Parathyroid adenoma (tissue), 2 donors: Measurements from ENCODE around the gene SLC39A9.

Experiments used
- H2AFZ ChIP-seq: fragments of 300-600 bp; sonication (generic); one replicate; pipeline ENCODE4 v1.7.0; 2017; ENCODE audit warnings: antibody characterized with exemption, mild to moderate bottlenecking
- H3K27ac ChIP-seq: fragments of 300-600 bp; sonication (generic); one replicate; pipeline ENCODE4 v1.7.0; 2017
- H3K27me3 ChIP-seq: fragments of 300-600 bp; sonication (generic); one replicate; pipeline ENCODE4 v1.7.0; 2017; ENCODE audit warnings: low read length; ENCODE audit not compliant: control insufficient read depth, insufficient read depth
- H3K36me3 ChIP-seq: fragments of 300-600 bp; sonication (generic); one replicate; pipeline ENCODE4 v1.7.0; 2017; ENCODE audit warnings: low read length; ENCODE audit not compliant: control insufficient read depth, insufficient read depth
- H3K4me1 ChIP-seq: fragments of 300-600 bp; sonication (generic); one replicate; pipeline ENCODE4 v1.7.0; 2017; ENCODE audit warnings: control low read depth
- H3K4me2 ChIP-seq: fragments of 300-600 bp; sonication (generic); one replicate; pipeline ENCODE4 v1.7.0; 2017; ENCODE audit warnings: low read length
- H3K4me3 ChIP-seq: fragments of 300-600 bp; sonication (generic); one replicate; pipeline ENCODE4 v1.7.0; 2017; ENCODE audit warnings: low read depth, low read length
- H3K79me2 ChIP-seq: fragments of 300-600 bp; sonication (generic); one replicate; pipeline ENCODE4 v1.7.0; 2017; ENCODE audit warnings: control low read depth
- H3K9ac ChIP-seq: fragments of 300-600 bp; sonication (generic); one replicate; pipeline ENCODE4 v1.7.0; 2017; ENCODE audit warnings: mild to moderate bottlenecking
- H3K9me3 ChIP-seq: fragments of 300-600 bp; sonication (generic); one replicate; pipeline ENCODE4 v1.7.0; 2017; ENCODE audit warnings: low read length; ENCODE audit not compliant: control insufficient read depth
- TF ChIP-seq, protein P1 (sequence below): fragments of 300-600 bp; sonication (generic); IDR thresholded peaks from one replicate; pipeline ENCODE4 v1.7.0; 2017; ENCODE audit warnings: antibody characterized with exemption, mild to moderate bottlenecking
- donor health status: primary hyperparathyroidism.

Gene SLC39A9

GRCh38 chr14:69443296-69443805 lies 44.9 kb downstream of the SLC39A9 start:
- TF ChIP-seq, protein P1, sequence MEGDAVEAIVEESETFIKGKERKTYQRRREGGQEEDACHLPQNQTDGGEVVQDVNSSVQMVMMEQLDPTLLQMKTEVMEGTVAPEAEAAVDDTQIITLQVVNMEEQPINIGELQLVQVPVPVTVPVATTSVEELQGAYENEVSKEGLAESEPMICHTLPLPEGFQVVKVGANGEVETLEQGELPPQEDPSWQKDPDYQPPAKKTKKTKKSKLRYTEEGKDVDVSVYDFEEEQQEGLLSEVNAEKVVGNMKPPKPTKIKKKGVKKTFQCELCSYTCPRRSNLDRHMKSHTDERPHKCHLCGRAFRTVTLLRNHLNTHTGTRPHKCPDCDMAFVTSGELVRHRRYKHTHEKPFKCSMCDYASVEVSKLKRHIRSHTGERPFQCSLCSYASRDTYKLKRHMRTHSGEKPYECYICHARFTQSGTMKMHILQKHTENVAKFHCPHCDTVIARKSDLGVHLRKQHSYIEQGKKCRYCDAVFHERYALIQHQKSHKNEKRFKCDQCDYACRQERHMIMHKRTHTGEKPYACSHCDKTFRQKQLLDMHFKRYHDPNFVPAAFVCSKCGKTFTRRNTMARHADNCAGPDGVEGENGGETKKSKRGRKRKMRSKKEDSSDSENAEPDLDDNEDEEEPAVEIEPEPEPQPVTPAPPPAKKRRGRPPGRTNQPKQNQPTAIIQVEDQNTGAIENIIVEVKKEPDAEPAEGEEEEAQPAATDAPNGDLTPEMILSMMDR = no peak
- Histone ChIP-seq H3K4me3 (no peak overlapping the region), H3K9me3 (no peaks in the 10 kb centered on the region), H3K9ac (no peak overlapping the region), H3K27ac (no peak overlapping the region), H2AFZ (no peak overlapping the region), H3K4me1 (no peaks in the 10 kb centered on the region), H3K27me3 (no peaks in the 10 kb centered on the region), H3K79me2 (peaks cover 4% of the 10 kb centered on the region), H3K36me3 (no peaks in the 10 kb centered on the region), H3K4me2 (no peak overlapping the region)

GRCh38 chr14:69449216-69449615 lies 50.7 kb downstream of the SLC39A9 start:
- H3K36me3 ChIP-seq = no peaks in the 10 kb centered on the region

DNA sequence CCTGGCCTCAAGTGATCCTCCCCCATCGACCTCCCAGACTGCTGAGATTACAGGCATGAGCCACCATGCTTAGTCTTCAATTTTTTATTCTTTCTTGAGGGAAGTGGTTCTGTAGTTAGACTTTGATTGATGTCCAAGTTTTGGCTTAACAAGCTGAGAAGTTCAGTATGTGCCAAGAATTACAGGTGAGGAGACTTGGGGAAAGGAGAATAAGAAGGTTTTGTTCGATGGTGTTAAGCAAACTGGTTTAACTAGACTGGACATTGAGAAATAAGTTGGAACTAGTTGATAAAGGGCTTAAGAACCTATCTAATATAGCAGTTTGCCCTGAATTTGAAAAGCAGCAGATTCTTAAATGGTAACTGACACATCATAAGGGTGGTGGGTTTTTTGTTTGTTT lies 53.4 kb downstream of the SLC39A9 start:
- H3K4me3 ChIP-seq = no peak overlapping the region
- H3K9me3 ChIP-seq = no peaks in the 10 kb centered on the region
- H2AFZ ChIP-seq = no peak overlapping the region
- no peak overlapping the region for H3K4me2 ChIP-seq
- H3K4me1 ChIP-seq = no peaks in the 10 kb centered on the region
- no peaks in the 10 kb centered on the region for H3K79me2 ChIP-seq
- no peak overlapping the region for H3K27ac ChIP-seq
- H3K27me3 ChIP-seq = no peaks in the 10 kb centered on the region
- H3K36me3 ChIP-seq = no peaks in the 10 kb centered on the region
- TF ChIP-seq, protein P1 = no peak
- H3K9ac ChIP-seq = no peak overlapping the region

More at GRCh38 chr14:69449216-69449615, 50.7 kb downstream of the SLC39A9 start:
- Histone ChIP-seq H3K4me1 (no peaks in the 10 kb centered on the region), H2AFZ (no peak overlapping the region), H3K4me2 (no peak overlapping the region), H3K27ac (no peak overlapping the region), H3K4me3 (no peak overlapping the region), H3K27me3 (no peaks in the 10 kb centered on the region), H3K9ac (no peak overlapping the region), H3K79me2 (no peaks in the 10 kb centered on the region), H3K9me3 (no peaks in the 10 kb centered on the region)
- TF ChIP-seq, protein P1 = no peak

- Histone ChIP-seq H2AFZ (no peak overlapping the region), H3K36me3 (no peaks in the 10 kb centered on the region), H3K27me3 (no peaks in the 10 kb centered on the region), H3K27ac (no peak overlapping the region), H3K4me1 (no peaks in the 10 kb centered on the region), H3K9ac (no peak overlapping the region), H3K4me2 (no peak overlapping the region), H3K4me3 (no peak overlapping the region), H3K79me2 (no peaks in the 10 kb centered on the region), H3K9me3 (no peaks in the 10 kb centered on the region)
- TF ChIP-seq, protein P1 = no peak
Measured at GRCh38 chr14:69458350-69458749, 59.9 kb downstream of the SLC39A9 start.

GRCh38 chr14:69459122-69459521 lies 60.6 kb downstream of the SLC39A9 start:
- Histone ChIP-seq H3K36me3 (no peaks in the 10 kb centered on the region), H3K4me2 (no peak overlapping the region), H2AFZ (no peak overlapping the region), H3K9me3 (no peaks in the 10 kb centered on the region), H3K79me2 (no peaks in the 10 kb centered on the region), H3K4me1 (no peaks in the 10 kb centered on the region), H3K4me3 (no peak overlapping the region), H3K27ac (no peak overlapping the region), H3K27me3 (no peaks in the 10 kb centered on the region), H3K9ac (no peak overlapping the region)
- TF ChIP-seq, protein P1 = no peak
